Type B pancreatic cell (in vitro differentiated cells): Measurements from ENCODE around the gene MRPL34. TPM values are rescaled to one million over a fixed set of nuclear protein-coding genes. Genes with fewer than 3 reads are reported as not detected.
A peak's percentile ranks its signal among the peaks of the same experiment; 100 is the strongest.

Experiments used
- DNase-seq: peaks from one replicate; pipeline ENCODE4 v3.0.0; 2021; ENCODE audit warnings: mixed read lengths; ENCODE audit not compliant: unreplicated experiment; ENCODE audit errors: extremely low spot score
- H3K27ac Mint-ChIP-seq: 2 replicates; pipeline ENCODE4 v1.8.0; 2021; ENCODE audit warnings: mild to moderate bottlenecking, mixed read lengths
- H3K27me3 Mint-ChIP-seq: 2 replicates; pipeline ENCODE4 v1.8.0; 2021; ENCODE audit warnings: mixed read lengths
- H3K36me3 Mint-ChIP-seq: 2 replicates; pipeline ENCODE4 v1.8.0; 2021; ENCODE audit warnings: mixed read lengths
- H3K4me1 Mint-ChIP-seq: one replicate; pipeline ENCODE4 v1.8.0; 2021; ENCODE audit warnings: mixed read lengths; ENCODE audit not compliant: unreplicated experiment
- H3K4me3 Mint-ChIP-seq: 2 replicates; pipeline ENCODE4 v1.8.0; 2021; ENCODE audit warnings: mild to moderate bottlenecking, mixed read lengths
- H3K9me3 Mint-ChIP-seq: 2 replicates; pipeline ENCODE4 v1.8.0; 2021; ENCODE audit warnings: mixed read lengths
- total RNA-seq: library from RNA; stranded (reverse); gene quantifications from 2 replicates; pipeline ENCODE4 v1.2.1, GENCODE V29; 2021; ENCODE audit warnings: low replicate concordance
- TF ChIP-seq, protein P1 (sequence below): fragments of 200-600 bp; sonication (generic); conservative IDR thresholded peaks from 2 replicates; pipeline ENCODE4 v1.5.0; 2021; ENCODE audit warnings: antibody characterized with exemption, mild to moderate bottlenecking

Gene MRPL34
- total RNA-seq, 1 donor from 2014 or later: 79.2 TPM

DNA sequence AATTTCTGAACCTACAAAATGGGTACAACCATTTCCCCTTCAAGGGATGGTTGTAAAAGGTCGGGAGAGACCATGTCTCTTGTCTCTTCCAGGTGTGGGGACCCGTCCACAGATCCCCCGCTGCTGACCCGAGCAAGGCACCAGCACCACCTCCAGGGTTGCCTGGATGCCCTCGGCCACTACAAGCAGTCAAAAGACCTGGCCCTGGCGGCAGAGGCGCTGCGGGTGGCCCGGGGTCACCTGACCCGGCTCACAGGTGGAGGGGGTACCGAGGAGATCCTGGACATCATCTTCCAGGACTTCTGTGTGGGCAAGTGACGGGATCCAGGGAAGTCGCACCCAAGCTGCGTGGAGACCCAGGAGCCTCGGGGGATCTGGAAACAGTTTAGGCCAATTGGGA, 35.7 kb downstream of the MRPL34 start:
- Mint-ChIP-seq H3K27me3 (no peaks in the 10 kb centered on the region), H3K4me1 (peaks cover 10% of the 10 kb centered on the region), H3K27ac (no peak overlapping the region), H3K4me3 (no peak overlapping the region), H3K9me3 (no peaks in the 10 kb centered on the region), H3K36me3 (no peaks in the 10 kb centered on the region)
- TF ChIP-seq, protein P1, sequence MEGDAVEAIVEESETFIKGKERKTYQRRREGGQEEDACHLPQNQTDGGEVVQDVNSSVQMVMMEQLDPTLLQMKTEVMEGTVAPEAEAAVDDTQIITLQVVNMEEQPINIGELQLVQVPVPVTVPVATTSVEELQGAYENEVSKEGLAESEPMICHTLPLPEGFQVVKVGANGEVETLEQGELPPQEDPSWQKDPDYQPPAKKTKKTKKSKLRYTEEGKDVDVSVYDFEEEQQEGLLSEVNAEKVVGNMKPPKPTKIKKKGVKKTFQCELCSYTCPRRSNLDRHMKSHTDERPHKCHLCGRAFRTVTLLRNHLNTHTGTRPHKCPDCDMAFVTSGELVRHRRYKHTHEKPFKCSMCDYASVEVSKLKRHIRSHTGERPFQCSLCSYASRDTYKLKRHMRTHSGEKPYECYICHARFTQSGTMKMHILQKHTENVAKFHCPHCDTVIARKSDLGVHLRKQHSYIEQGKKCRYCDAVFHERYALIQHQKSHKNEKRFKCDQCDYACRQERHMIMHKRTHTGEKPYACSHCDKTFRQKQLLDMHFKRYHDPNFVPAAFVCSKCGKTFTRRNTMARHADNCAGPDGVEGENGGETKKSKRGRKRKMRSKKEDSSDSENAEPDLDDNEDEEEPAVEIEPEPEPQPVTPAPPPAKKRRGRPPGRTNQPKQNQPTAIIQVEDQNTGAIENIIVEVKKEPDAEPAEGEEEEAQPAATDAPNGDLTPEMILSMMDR: no peak
- DNase-seq: no peak

- TF ChIP-seq, protein P1: no peak
- no peaks in the 10 kb centered on the region for H3K9me3 Mint-ChIP-seq
- H3K4me1 Mint-ChIP-seq: peaks cover 10% of the 10 kb centered on the region
- DNase-seq: no peak
- H3K27ac Mint-ChIP-seq: no peak overlapping the region
- H3K27me3 Mint-ChIP-seq: no peaks in the 10 kb centered on the region
- no peak overlapping the region for H3K4me3 Mint-ChIP-seq
- no peaks in the 10 kb centered on the region for H3K36me3 Mint-ChIP-seq
These were observed 36.2 kb downstream of the MRPL34 start for GRCh38 chr19:17341845-17342244.

DNA sequence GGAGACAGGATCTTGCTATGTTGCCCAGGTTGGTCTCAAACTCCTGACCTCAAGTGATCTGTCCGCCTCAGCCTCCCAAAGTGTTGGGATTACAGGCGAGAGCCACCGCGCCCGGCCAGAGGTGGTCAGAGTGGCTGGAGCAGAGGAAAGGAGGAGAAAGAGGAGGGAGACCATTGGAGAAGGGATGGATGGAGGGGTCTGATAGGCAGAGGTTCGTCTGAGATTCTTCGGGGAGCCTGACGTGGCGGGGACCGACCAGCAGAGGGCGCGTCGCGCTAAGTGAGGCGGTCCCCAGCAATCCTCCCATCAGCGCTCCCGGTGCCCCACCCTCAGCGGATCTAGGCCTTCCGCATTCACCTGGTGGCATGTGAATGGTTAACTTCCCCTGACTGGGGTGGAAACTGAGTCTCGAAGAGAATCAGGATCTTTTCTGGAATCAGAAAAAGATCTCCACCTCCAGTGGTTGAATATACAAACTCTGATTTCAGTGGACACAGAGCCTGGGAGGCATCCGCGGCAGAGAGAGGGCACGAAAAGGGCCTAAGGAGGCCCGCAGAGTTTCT, 40.5 kb downstream of the MRPL34 start:
- H3K27me3 Mint-ChIP-seq: peaks cover 11% of the 10 kb centered on the region
- no peak overlapping the region for H3K4me3 Mint-ChIP-seq
- no peaks in the 10 kb centered on the region for H3K36me3 Mint-ChIP-seq
- DNase-seq: no peak
- peak overlapping the region; percentile 73 for H3K27ac Mint-ChIP-seq
- no peaks in the 10 kb centered on the region for H3K9me3 Mint-ChIP-seq
- H3K4me1 Mint-ChIP-seq: peaks cover 6% of the 10 kb centered on the region
- TF ChIP-seq, protein P1: peak; percentile 96

GRCh38 chr19:17347361-17347760, 41.7 kb downstream of the MRPL34 start:
- H3K27me3 Mint-ChIP-seq: peaks cover 15% of the 10 kb centered on the region
- H3K9me3 Mint-ChIP-seq: no peaks in the 10 kb centered on the region
- no peaks in the 10 kb centered on the region for H3K36me3 Mint-ChIP-seq
- peaks cover 6% of the 10 kb centered on the region for H3K4me1 Mint-ChIP-seq
- TF ChIP-seq, protein P1: no peak
- no peak for DNase-seq
- H3K27ac Mint-ChIP-seq: no peak overlapping the region
- no peak overlapping the region for H3K4me3 Mint-ChIP-seq

DNA sequence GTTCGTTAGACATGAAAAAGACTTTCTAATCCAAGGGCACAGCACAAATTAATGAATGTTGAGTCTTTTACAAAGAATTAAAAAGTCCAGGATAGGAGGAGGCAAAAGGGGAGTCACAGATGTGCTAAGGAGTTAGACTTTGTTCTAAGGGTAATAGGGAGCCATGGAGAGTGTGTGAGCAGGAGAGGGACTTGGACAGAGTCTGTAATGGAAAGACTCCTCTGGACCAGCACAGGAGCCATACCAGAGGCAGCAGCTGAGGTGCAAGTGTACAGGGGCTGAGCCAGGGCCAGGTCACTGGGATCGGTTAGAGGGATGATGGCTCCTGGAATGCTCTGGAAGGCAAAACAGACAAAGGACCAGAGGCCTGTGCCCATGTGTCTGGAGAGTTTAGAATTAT, 42.2 kb downstream of the MRPL34 start:
- H3K9me3 Mint-ChIP-seq: no peaks in the 10 kb centered on the region
- no peak overlapping the region for H3K27ac Mint-ChIP-seq
- H3K4me3 Mint-ChIP-seq: no peak overlapping the region
- peaks cover 6% of the 10 kb centered on the region for H3K4me1 Mint-ChIP-seq
- TF ChIP-seq, protein P1: no peak
- peaks cover 15% of the 10 kb centered on the region for H3K27me3 Mint-ChIP-seq
- H3K36me3 Mint-ChIP-seq: no peaks in the 10 kb centered on the region
- no peak for DNase-seq

DNA sequence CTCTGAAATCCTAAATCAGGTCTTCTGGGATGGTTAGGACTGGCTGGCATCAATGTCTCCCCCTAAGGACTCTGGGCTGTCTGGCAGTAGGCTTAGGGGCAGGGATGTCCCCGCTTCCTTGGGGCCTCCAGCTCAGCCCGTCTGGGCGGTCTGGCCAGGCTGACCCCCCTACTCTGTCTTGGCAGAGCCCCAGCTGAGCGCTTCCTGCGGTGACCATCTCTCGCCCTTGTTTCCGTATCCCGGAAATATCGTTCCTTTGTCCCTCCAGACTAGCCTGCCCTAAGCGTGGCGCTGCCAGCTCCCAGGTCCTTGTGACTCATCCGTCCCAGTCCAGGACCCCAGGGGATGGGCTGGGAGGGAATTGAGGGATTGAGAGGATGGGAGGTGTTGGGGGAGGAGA, 43.0 kb downstream of the MRPL34 start:
- H3K27ac Mint-ChIP-seq: no peak overlapping the region
- H3K36me3 Mint-ChIP-seq: no peaks in the 10 kb centered on the region
- H3K9me3 Mint-ChIP-seq: no peaks in the 10 kb centered on the region
- H3K27me3 Mint-ChIP-seq: peaks cover 21% of the 10 kb centered on the region
- TF ChIP-seq, protein P1: no peak
- no peak for DNase-seq
- no peak overlapping the region for H3K4me3 Mint-ChIP-seq
- peaks cover 6% of the 10 kb centered on the region for H3K4me1 Mint-ChIP-seq
